T-helper 17 cell (primary cell): Measurements from ENCODE around the gene CPM. TPM values are rescaled to one million over a fixed set of nuclear protein-coding genes. Genes with fewer than 3 reads are reported as not detected.

ENCODE experiments used
- ATAC-seq: fragments of 150-1000 bp; cut with Tn5 transposase; 2 replicates; pipeline ENCODE4 v1.10.0; 2021; ENCODE audit warnings: mild to moderate bottlenecking, moderate library complexity
- DNase-seq, 3 donors: peaks; one replicate each; pipeline versions ENCODE4 v3.0.0 to v3.0.0-alpha.2; 2020 to 2021
- H3K9me3 ChIP-seq: one replicate; pipeline ENCODE4 v1.7.0; 2013; ENCODE audit warnings: low read length, mild to moderate bottlenecking; ENCODE audit not compliant: control insufficient read depth, poor library complexity, severe bottlenecking
- H3K27ac Mint-ChIP-seq: one replicate; pipeline ENCODE4 v1.8.0; 2022; ENCODE audit warnings: mild to moderate bottlenecking, moderate library complexity, mixed read lengths
- H3K27me3 Mint-ChIP-seq: one replicate; pipeline ENCODE4 v1.8.0; 2022; ENCODE audit warnings: mixed read lengths
- H3K36me3 Mint-ChIP-seq: one replicate; pipeline ENCODE4 v1.8.0; 2022; ENCODE audit warnings: low read depth, mixed read lengths
- H3K4me1 Mint-ChIP-seq: one replicate; pipeline ENCODE4 v1.8.0; 2022; ENCODE audit warnings: mild to moderate bottlenecking, mixed read lengths
- H3K4me3 Mint-ChIP-seq: one replicate; pipeline ENCODE4 v1.8.0; 2022; ENCODE audit warnings: mild to moderate bottlenecking, moderate library complexity, mixed read lengths
- total RNA-seq, 4 donors: library from RNA in 2 of 4; stranded (reverse) in 2 of 4; gene quantifications; one replicate each; pipeline ENCODE4 v1.2.3 and lab custom pipeline; 2022 to 2026

CPM gene
- total RNA-seq, 2 donors from 2014 or later: 1.9 to 4.1 TPM

DNA sequence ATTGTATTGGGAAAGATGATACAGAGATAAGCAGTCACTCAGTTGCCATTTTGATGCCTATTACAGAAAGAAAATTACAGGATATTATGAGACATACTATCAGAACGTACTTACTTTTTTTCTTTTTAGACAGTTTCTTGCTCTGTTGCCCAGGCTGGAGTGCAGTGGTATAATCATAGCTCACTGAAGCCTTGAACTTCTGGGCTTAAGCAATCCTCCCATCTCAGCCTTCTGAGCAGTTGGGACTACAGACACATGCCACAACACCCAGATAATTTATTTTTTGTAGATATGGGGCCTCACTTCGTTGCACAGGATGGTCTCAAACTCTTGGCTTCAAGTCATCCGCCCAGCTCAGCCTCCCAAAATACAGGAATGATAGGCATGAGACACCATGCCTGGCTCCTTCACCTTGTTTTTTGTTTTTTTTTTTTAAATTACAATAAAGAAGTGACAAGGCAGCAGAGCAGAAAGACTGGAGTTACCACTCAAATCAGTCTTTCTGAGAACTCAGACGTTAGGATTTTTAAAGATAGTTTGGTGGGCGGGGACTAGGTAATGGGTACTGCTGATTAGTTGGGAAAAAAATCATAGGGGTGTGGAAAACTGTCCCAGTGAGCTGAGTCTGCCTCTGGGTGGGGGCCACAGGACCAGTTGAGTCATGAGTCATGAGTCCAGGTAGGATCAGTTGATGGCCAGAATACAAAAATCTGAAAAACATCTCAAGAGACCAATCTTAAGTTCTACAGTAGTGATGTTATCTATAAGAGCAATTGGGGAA lies 11.5 kb upstream of the CPM start:
- H3K27ac Mint-ChIP-seq: no peak overlapping the region
- no peaks in the 10 kb centered on the region for H3K36me3 Mint-ChIP-seq
- peaks cover 10% of the 10 kb centered on the region for H3K27me3 Mint-ChIP-seq
- no peak overlapping the region for H3K4me3 Mint-ChIP-seq
- H3K9me3 ChIP-seq: no peaks in the 10 kb centered on the region
- no peaks in the 10 kb centered on the region for H3K4me1 Mint-ChIP-seq
- ATAC-seq: no peak
- DNase-seq: no peak

DNA sequence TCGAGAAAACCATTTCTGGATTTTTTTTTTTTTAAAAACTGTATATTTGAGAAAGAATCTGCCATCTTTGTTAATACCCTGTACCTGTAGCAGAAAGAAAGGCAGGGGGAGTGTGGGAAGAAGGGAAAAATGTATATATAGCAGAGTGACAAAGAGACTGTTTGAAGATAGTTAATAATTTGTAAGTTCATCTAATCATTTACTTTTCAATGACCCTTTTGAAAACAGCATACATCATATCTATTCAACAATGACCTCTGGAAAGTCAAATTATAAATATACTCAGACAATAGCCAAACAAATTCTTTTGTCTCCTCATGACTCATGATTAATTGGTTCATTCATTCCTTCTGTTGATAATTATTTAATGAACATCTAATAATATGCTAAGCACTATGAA lies 10.9 kb upstream of the CPM start:
- no peaks in the 10 kb centered on the region for H3K9me3 ChIP-seq
- H3K27me3 Mint-ChIP-seq: peaks cover 10% of the 10 kb centered on the region
- H3K4me3 Mint-ChIP-seq: no peak overlapping the region
- no peak overlapping the region for H3K27ac Mint-ChIP-seq
- DNase-seq (no peak), ATAC-seq (no peak)
- no peaks in the 10 kb centered on the region for H3K4me1 Mint-ChIP-seq
- H3K36me3 Mint-ChIP-seq: no peaks in the 10 kb centered on the region

DNA sequence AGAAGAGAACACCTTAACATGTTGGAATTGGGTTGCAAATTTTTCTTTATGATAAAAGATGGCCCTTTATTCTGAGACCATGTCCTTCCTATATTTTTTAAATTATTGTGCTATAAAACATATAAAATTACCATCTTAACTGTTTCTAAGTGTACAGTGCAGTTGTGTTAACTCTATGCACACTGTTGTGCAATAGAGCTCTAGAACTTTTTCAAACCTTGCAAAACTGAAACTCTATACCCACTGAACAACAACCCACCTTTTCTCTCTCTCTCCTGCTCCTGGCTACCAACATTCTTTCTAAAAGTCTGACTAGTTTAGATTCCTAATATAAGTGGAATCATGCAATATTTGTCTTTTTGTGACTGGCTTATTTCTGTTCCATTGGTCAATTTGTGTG lies 7.8 kb upstream of the CPM start:
- Mint-ChIP-seq H3K4me1 (peaks cover 1% of the 10 kb centered on the region), H3K27ac (peak overlapping the region; percentile 16), H3K36me3 (no peaks in the 10 kb centered on the region), H3K27me3 (peaks cover 24% of the 10 kb centered on the region), H3K4me3 (no peak overlapping the region)
- no peaks in the 10 kb centered on the region for H3K9me3 ChIP-seq
- no peak for DNase-seq
- no peak for ATAC-seq

DNA sequence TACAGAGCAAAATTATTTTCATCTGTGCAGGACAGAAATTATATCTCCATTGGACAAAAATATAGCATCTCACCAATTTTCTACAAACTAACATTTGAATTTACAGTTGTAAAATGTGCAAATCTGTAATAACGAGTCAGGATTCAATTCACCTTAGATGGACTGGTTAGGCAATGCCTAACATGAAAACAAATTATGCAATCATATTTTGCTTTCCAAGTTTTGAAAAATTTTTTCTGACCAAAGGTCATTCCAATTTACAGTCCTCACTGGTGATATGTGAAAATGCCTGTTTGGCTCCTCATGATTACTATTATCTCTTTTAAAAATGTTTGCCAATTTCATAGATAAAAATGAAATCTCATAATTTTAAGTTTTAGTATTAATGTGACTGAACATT lies 6.5 kb upstream of the CPM start:
- Mint-ChIP-seq H3K27ac (no peak overlapping the region), H3K27me3 (peaks cover 28% of the 10 kb centered on the region), H3K4me1 (peaks cover 2% of the 10 kb centered on the region), H3K36me3 (no peaks in the 10 kb centered on the region), H3K4me3 (no peak overlapping the region)
- H3K9me3 ChIP-seq: no peaks in the 10 kb centered on the region
- ATAC-seq: no peak
- DNase-seq: no peak

DNA sequence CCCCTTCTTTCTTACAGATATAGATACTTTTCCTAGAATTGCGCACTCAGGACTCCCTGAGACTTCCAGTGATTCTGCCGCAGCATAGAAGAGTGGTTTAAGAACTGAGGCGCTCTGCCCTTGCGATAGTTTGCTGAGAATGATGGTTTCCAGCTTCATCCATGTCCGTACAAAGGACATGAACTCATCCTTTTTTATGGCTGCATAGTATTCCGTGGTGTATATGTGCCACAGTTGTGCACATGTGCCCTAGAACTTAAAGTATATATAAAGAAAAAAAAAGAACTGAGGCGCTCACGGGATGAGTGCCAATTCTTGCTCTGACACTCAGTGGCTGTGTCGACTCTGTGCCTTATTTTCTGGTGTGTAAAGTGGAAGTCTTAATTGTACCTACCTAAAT lies 1.4 kb upstream of the CPM start:
- H3K27ac Mint-ChIP-seq: no peak overlapping the region
- H3K4me1 Mint-ChIP-seq: peaks cover 10% of the 10 kb centered on the region
- ATAC-seq (no peak), DNase-seq (no peak)
- H3K27me3 Mint-ChIP-seq: peaks cover 23% of the 10 kb centered on the region
- H3K36me3 Mint-ChIP-seq: no peaks in the 10 kb centered on the region
- H3K4me3 Mint-ChIP-seq: no peak overlapping the region
- H3K9me3 ChIP-seq: no peaks in the 10 kb centered on the region

- no peaks in the 10 kb centered on the region for H3K36me3 Mint-ChIP-seq
- H3K27ac Mint-ChIP-seq: no peak overlapping the region
- H3K4me3 Mint-ChIP-seq: peak overlapping the region; percentile 89
- DNase-seq: no peak
- peaks cover 10% of the 10 kb centered on the region for H3K4me1 Mint-ChIP-seq
- no peaks in the 10 kb centered on the region for H3K9me3 ChIP-seq
- H3K27me3 Mint-ChIP-seq: peaks cover 17% of the 10 kb centered on the region
- peak; percentile 46 for ATAC-seq
Observed at GRCh38 chr12:68932128-68932960, 627 bp downstream of the CPM start.

DNA sequence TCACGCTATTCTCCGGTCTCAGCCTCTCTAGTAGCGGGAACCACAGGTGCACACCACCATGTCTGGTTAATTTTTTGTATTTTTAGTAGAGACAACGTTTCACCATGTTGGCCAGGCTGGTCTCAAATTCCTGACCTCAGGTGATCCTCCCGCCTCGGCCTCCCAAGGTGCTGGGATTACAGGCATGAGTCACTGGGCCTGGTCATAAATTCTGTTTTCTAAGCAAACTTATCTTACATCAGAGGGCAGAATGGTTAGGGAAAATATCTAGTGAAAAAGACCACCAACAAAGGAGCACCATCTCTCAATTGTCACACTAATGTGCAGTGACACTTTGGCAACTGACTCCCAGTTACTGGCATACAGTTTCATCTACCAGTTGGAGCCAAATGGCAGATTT lies 2.8 kb downstream of the CPM start:
- peaks cover 8% of the 10 kb centered on the region for H3K4me1 Mint-ChIP-seq
- H3K27ac Mint-ChIP-seq: no peak overlapping the region
- peaks cover 5% of the 10 kb centered on the region for H3K27me3 Mint-ChIP-seq
- H3K9me3 ChIP-seq: no peaks in the 10 kb centered on the region
- DNase-seq (no peak), ATAC-seq (no peak)
- no peaks in the 10 kb centered on the region for H3K36me3 Mint-ChIP-seq
- H3K4me3 Mint-ChIP-seq: no peak overlapping the region

DNA sequence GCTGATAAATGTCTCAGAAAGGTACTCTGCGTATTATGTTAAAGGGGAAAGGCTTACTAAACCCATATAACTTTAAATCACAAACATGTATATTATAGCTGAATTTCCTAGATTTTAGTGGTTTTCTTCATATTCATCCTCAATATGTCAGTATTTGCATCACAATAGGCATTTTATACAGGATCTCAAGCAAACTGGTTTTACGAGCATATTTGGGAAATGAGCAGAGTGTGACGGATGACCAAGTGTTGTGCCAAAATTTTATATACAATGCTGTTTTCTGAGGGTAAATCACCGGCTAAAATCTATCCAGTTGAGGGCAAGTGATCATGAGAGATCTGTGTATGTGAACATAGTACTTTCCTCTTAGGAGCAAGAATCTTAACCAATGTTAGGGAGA lies 8.4 kb downstream of the CPM start:
- H3K4me3 Mint-ChIP-seq: no peak overlapping the region
- H3K27ac Mint-ChIP-seq: no peak overlapping the region
- H3K27me3 Mint-ChIP-seq: peaks cover 5% of the 10 kb centered on the region
- H3K9me3 ChIP-seq: no peaks in the 10 kb centered on the region
- no peaks in the 10 kb centered on the region for H3K36me3 Mint-ChIP-seq
- no peaks in the 10 kb centered on the region for H3K4me1 Mint-ChIP-seq
- ATAC-seq (no peak), DNase-seq (no peak)

DNA sequence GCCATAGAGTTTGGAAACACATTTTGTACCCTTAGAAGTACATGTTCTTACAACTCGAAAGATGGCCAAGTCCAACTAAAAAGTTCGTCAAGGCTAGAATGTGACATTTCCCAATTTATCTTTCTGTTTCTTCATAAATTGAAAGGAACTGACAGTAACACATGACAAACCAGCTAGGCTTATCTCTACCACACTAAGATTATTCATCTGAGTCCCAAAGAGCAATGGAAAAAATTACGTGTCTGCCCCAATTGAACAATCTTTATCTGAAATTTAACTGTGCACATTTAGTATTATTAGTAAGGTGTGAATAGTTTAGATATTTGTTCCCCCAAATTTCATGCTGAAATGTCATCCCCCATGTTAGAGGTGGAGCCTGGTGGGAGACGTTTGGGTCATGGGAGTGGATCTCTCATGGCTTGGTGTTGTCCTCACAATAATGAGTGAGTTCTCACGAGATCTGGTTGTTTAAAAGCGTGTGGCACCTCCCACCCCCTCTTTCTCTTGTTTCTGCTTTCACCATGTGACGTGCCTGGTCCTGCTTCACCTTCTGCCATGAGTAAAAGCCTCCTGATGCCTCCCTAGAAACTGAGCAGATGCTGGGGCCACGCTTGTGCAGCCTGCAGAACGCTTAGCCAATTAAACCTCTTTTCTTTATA lies 13.3 kb downstream of the CPM start:
- Mint-ChIP-seq H3K36me3 (no peaks in the 10 kb centered on the region), H3K4me3 (no peak overlapping the region), H3K4me1 (peaks cover 2% of the 10 kb centered on the region), H3K27ac (no peak overlapping the region), H3K27me3 (peaks cover 3% of the 10 kb centered on the region)
- H3K9me3 ChIP-seq: no peaks in the 10 kb centered on the region
- ATAC-seq: no peak
- no peak for DNase-seq

- H3K27me3 Mint-ChIP-seq: no peaks in the 10 kb centered on the region
- no peak overlapping the region for H3K4me3 Mint-ChIP-seq
- peaks cover 2% of the 10 kb centered on the region for H3K4me1 Mint-ChIP-seq
- H3K27ac Mint-ChIP-seq: no peak overlapping the region
- no peak for DNase-seq
- H3K9me3 ChIP-seq: no peaks in the 10 kb centered on the region
- no peaks in the 10 kb centered on the region for H3K36me3 Mint-ChIP-seq
- no peak for ATAC-seq
Observed at GRCh38 chr12:68918960-68919359, 14.0 kb downstream of the CPM start.

- H3K4me1 Mint-ChIP-seq: peaks cover 4% of the 10 kb centered on the region
- ATAC-seq (no peak), DNase-seq (no peak)
- no peaks in the 10 kb centered on the region for H3K27me3 Mint-ChIP-seq
- no peaks in the 10 kb centered on the region for H3K9me3 ChIP-seq
- no peak overlapping the region for H3K27ac Mint-ChIP-seq
- no peaks in the 10 kb centered on the region for H3K36me3 Mint-ChIP-seq
- H3K4me3 Mint-ChIP-seq: no peak overlapping the region
Observed at GRCh38 chr12:68915055-68915454, 17.9 kb downstream of the CPM start.

- no peak for ATAC-seq
- H3K4me3 Mint-ChIP-seq: no peak overlapping the region
- no peaks in the 10 kb centered on the region for H3K9me3 ChIP-seq
- H3K27me3 Mint-ChIP-seq: peaks cover under 1% of the 10 kb centered on the region
- H3K27ac Mint-ChIP-seq: no peak overlapping the region
- H3K4me1 Mint-ChIP-seq: peaks cover 4% of the 10 kb centered on the region
- H3K36me3 Mint-ChIP-seq: no peaks in the 10 kb centered on the region
- no peak for DNase-seq
Observed at GRCh38 chr12:68913682-68914081, 19.3 kb downstream of the CPM start.

GRCh38 chr12:68912916-68913315 lies 20.1 kb downstream of the CPM start:
- H3K27ac Mint-ChIP-seq: no peak overlapping the region
- DNase-seq: no peak
- H3K36me3 Mint-ChIP-seq: no peaks in the 10 kb centered on the region
- peaks cover 4% of the 10 kb centered on the region for H3K4me1 Mint-ChIP-seq
- no peak overlapping the region for H3K4me3 Mint-ChIP-seq
- H3K27me3 Mint-ChIP-seq: peaks cover 8% of the 10 kb centered on the region
- ATAC-seq: no peak
- no peaks in the 10 kb centered on the region for H3K9me3 ChIP-seq
